Endometrial microvascular endothelial cells (primary cell): ENCODE measurements around the gene PPP2R2B. TPM values are rescaled to one million over a fixed set of nuclear protein-coding genes. Genes with fewer than 3 reads are reported as not detected.

ENCODE experiments used
- in situ Hi-C: cut with HindIII; loops from 2 replicates; pipeline ENCODE4 v1.10.0; 2017; ENCODE audit warnings: low sequenced_read_pairs, low pct_unique_long_range_greater_than_20kb; ENCODE audit errors: inconsistent ontology term
- total RNA-seq: library from RNA; depleted of rRNA; stranded (reverse); fragments of >200 nt; gene quantifications from one replicate; pipeline ENCODE4 v1.2.3, GENCODE V29; 2015; ENCODE audit errors: inconsistent ontology term

The PPP2R2B gene
- total RNA-seq, 1 donor from 2014 or later: not detected

GRCh38 chr5:146549615-146550014 lies 328.9 kb downstream of the PPP2R2B start:
- in situ Hi-C loops: no loop called here

GRCh38 chr5:146548781-146549449 lies 329.6 kb downstream of the PPP2R2B start:
- in situ Hi-C loops: no loop called here

- in situ Hi-C loops: no loop called here
These were observed 334.3 kb downstream of the PPP2R2B start for GRCh38 chr5:146544232-146544631.

GRCh38 chr5:146541958-146542849 lies 336.4 kb downstream of the PPP2R2B start:
- in situ Hi-C loops: no loop called here

- in situ Hi-C loops: no loop called here
These were observed 338.1 kb downstream of the PPP2R2B start for GRCh38 chr5:146540414-146540813.

- in situ Hi-C loops: no loop called here
These were observed 338.6 kb downstream of the PPP2R2B start for GRCh38 chr5:146539973-146540372.

GRCh38 chr5:146538432-146538831 lies 340.1 kb downstream of the PPP2R2B start:
- in situ Hi-C loops: no loop called here

GRCh38 chr5:146533882-146534281 lies 344.7 kb downstream of the PPP2R2B start:
- in situ Hi-C loops: no loop called here

GRCh38 chr5:146533260-146533857 lies 345.2 kb downstream of the PPP2R2B start:
- in situ Hi-C loops: no loop called here
